ENCODE measurements around the gene CASQ1.
A peak's percentile ranks its signal among the peaks of the same experiment; 100 is the strongest.

The CASQ1 gene

GRCh38 chr1:160194737-160195059 is 4.3 kb downstream of the CASQ1 start:
- H3K9me3 Mint-ChIP-seq, result no peaks in the 10 kb centered on the region
- ATAC-seq (replicated peaks; ENCODE audit: extremely low read depth, poor library complexity, severe bottlenecking), result no peak

GRCh38 chr1:160196143-160196542 is 5.8 kb downstream of the CASQ1 start:
- ATAC-seq (replicated peaks; ENCODE audit: extremely low read depth, poor library complexity, severe bottlenecking) (no peak), DNase-seq (ENCODE audit: low spot score in 2 of 2) (no peak)
- no peaks in the 10 kb centered on the region for H3K27me3 Mint-ChIP-seq
- no peaks in the 10 kb centered on the region for H3K4me1 Mint-ChIP-seq
- H3K4me3 Mint-ChIP-seq, result no peak overlapping the region
- H3K36me3 Mint-ChIP-seq (ENCODE audit: insufficient read depth), result no peaks in the 10 kb centered on the region
- H3K9me3 Mint-ChIP-seq, result no peaks in the 10 kb centered on the region
- no peak overlapping the region for H3K27ac Mint-ChIP-seq (ENCODE audit: low read depth)

More at GRCh38 chr1:160194737-160195059, 4.3 kb downstream of the CASQ1 start:
- Mint-ChIP-seq H3K27ac (ENCODE audit: low read depth) (no peak overlapping the region), H3K4me1 (no peaks in the 10 kb centered on the region), H3K4me3 (no peak overlapping the region), H3K27me3 (no peaks in the 10 kb centered on the region), H3K36me3 (ENCODE audit: insufficient read depth) (no peaks in the 10 kb centered on the region)
- DNase-seq (ENCODE audit: low spot score in 2 of 2), result no peak

GRCh38 chr1:160197231-160197630 is 6.9 kb downstream of the CASQ1 start:
- Mint-ChIP-seq H3K9me3 (no peaks in the 10 kb centered on the region), H3K36me3 (ENCODE audit: insufficient read depth) (peaks cover 3% of the 10 kb centered on the region), H3K4me1 (no peaks in the 10 kb centered on the region), H3K27me3 (no peaks in the 10 kb centered on the region), H3K4me3 (no peak overlapping the region), H3K27ac (ENCODE audit: low read depth) (no peak overlapping the region)
- ATAC-seq (replicated peaks; ENCODE audit: extremely low read depth, poor library complexity, severe bottlenecking) (no peak), DNase-seq (ENCODE audit: low spot score in 2 of 2) (no peak)

- ATAC-seq (replicated peaks; ENCODE audit: extremely low read depth, poor library complexity, severe bottlenecking) (no peak), DNase-seq (ENCODE audit: low spot score in 2 of 2) (no peak)
- no peaks in the 10 kb centered on the region for H3K27me3 Mint-ChIP-seq
- no peaks in the 10 kb centered on the region for H3K4me1 Mint-ChIP-seq
- H3K36me3 Mint-ChIP-seq (ENCODE audit: insufficient read depth), result peaks cover 7% of the 10 kb centered on the region
- no peaks in the 10 kb centered on the region for H3K9me3 Mint-ChIP-seq
- no peak overlapping the region for H3K27ac Mint-ChIP-seq (ENCODE audit: low read depth)
- H3K4me3 Mint-ChIP-seq, result no peak overlapping the region
These were observed 10.4 kb downstream of the CASQ1 start for GRCh38 chr1:160200786-160201185.

GRCh38 chr1:160204526-160205241 is 14.3 kb downstream of the CASQ1 start:
- no peaks in the 10 kb centered on the region for H3K27me3 Mint-ChIP-seq
- H3K36me3 Mint-ChIP-seq (ENCODE audit: insufficient read depth), result peaks cover 8% of the 10 kb centered on the region
- DNase-seq (ENCODE audit: low spot score in 2 of 2), result no peak
- peaks cover 19% of the 10 kb centered on the region for H3K4me1 Mint-ChIP-seq
- H3K9me3 Mint-ChIP-seq, result no peaks in the 10 kb centered on the region
- peak overlapping the region; percentile 34 for H3K27ac Mint-ChIP-seq (ENCODE audit: low read depth)
- ATAC-seq (replicated peaks; ENCODE audit: extremely low read depth, poor library complexity, severe bottlenecking), result no peak
- H3K4me3 Mint-ChIP-seq, result peak overlapping the region; percentile 83

GRCh38 chr1:160205242-160206035 is 15.1 kb downstream of the CASQ1 start, which contains the start of gene PEA15:
PEA15 (plus strand) TSS chr1:160205384; CDS start chr1:160211545, 6,161 bp downstream.
- ATAC-seq (replicated peaks; ENCODE audit: extremely low read depth, poor library complexity, severe bottlenecking), result peak; percentile 81
- peak; percentile 32 to 35 for DNase-seq (ENCODE audit: low spot score in 2 of 2)
- peaks cover 8% of the 10 kb centered on the region for H3K36me3 Mint-ChIP-seq (ENCODE audit: insufficient read depth)
- H3K27ac Mint-ChIP-seq (ENCODE audit: low read depth), result peak within 1 kb of the TSS; percentile 34
- peaks cover 21% of the 10 kb centered on the region for H3K4me1 Mint-ChIP-seq
- peak within 1 kb of the TSS; percentile 83 for H3K4me3 Mint-ChIP-seq
- no peaks in the 10 kb centered on the region for H3K27me3 Mint-ChIP-seq
- no peaks in the 10 kb centered on the region for H3K9me3 Mint-ChIP-seq

- peaks cover 8% of the 10 kb centered on the region for H3K36me3 Mint-ChIP-seq (ENCODE audit: insufficient read depth)
- H3K27me3 Mint-ChIP-seq, result no peaks in the 10 kb centered on the region
- peak overlapping the region; percentile 34 for H3K27ac Mint-ChIP-seq (ENCODE audit: low read depth)
- ATAC-seq (replicated peaks; ENCODE audit: extremely low read depth, poor library complexity, severe bottlenecking) (peak; percentile 82), DNase-seq (ENCODE audit: low spot score in 2 of 2) (peak in 1 of 2 donors; percentile 32)
- H3K4me3 Mint-ChIP-seq, result peak overlapping the region; percentile 83
- peaks cover 24% of the 10 kb centered on the region for H3K4me1 Mint-ChIP-seq
- no peaks in the 10 kb centered on the region for H3K9me3 Mint-ChIP-seq
These were observed 15.6 kb downstream of the CASQ1 start for GRCh38 chr1:160206036-160206389.

- peak overlapping the region; percentile 83 for H3K4me3 Mint-ChIP-seq
- peak overlapping the region; percentile 34 for H3K27ac Mint-ChIP-seq (ENCODE audit: low read depth)
- H3K27me3 Mint-ChIP-seq, result no peaks in the 10 kb centered on the region
- ATAC-seq (replicated peaks; ENCODE audit: extremely low read depth, poor library complexity, severe bottlenecking) (no peak), DNase-seq (ENCODE audit: low spot score in 2 of 2) (no peak)
- H3K4me1 Mint-ChIP-seq, result peaks cover 24% of the 10 kb centered on the region
- H3K36me3 Mint-ChIP-seq (ENCODE audit: insufficient read depth), result peaks cover 8% of the 10 kb centered on the region
- no peaks in the 10 kb centered on the region for H3K9me3 Mint-ChIP-seq
These were observed 16.2 kb downstream of the CASQ1 start for GRCh38 chr1:160206421-160207117.

GRCh38 chr1:160207118-160207650 is 16.8 kb downstream of the CASQ1 start:
- Mint-ChIP-seq H3K36me3 (ENCODE audit: insufficient read depth) (peaks cover 6% of the 10 kb centered on the region), H3K4me3 (peak overlapping the region; percentile 83), H3K9me3 (no peaks in the 10 kb centered on the region), H3K27ac (ENCODE audit: low read depth) (peak overlapping the region; percentile 34), H3K27me3 (no peaks in the 10 kb centered on the region), H3K4me1 (peaks cover 24% of the 10 kb centered on the region)
- DNase-seq (ENCODE audit: low spot score in 2 of 2), result no peak
- ATAC-seq (replicated peaks; ENCODE audit: extremely low read depth, poor library complexity, severe bottlenecking), result no peak

GRCh38 chr1:160207771-160208556 is 17.6 kb downstream of the CASQ1 start:
- ATAC-seq (replicated peaks; ENCODE audit: extremely low read depth, poor library complexity, severe bottlenecking) (no peak), DNase-seq (ENCODE audit: low spot score in 2 of 2) (no peak)
- Mint-ChIP-seq H3K36me3 (ENCODE audit: insufficient read depth) (peaks cover 6% of the 10 kb centered on the region), H3K27ac (ENCODE audit: low read depth) (peak overlapping the region; percentile 34), H3K4me1 (peaks cover 24% of the 10 kb centered on the region), H3K4me3 (no peak overlapping the region), H3K9me3 (no peaks in the 10 kb centered on the region), H3K27me3 (no peaks in the 10 kb centered on the region)

- no peaks in the 10 kb centered on the region for H3K27me3 Mint-ChIP-seq
- H3K4me1 Mint-ChIP-seq, result peaks cover 24% of the 10 kb centered on the region
- H3K9me3 Mint-ChIP-seq, result no peaks in the 10 kb centered on the region
- ATAC-seq (replicated peaks; ENCODE audit: extremely low read depth, poor library complexity, severe bottlenecking) (no peak), DNase-seq (ENCODE audit: low spot score in 2 of 2) (no peak)
- peak overlapping the region; percentile 9 for H3K27ac Mint-ChIP-seq (ENCODE audit: low read depth)
- H3K36me3 Mint-ChIP-seq (ENCODE audit: insufficient read depth), result peaks cover 6% of the 10 kb centered on the region
- no peak overlapping the region for H3K4me3 Mint-ChIP-seq
These were observed 18.4 kb downstream of the CASQ1 start for GRCh38 chr1:160208557-160209320.

All from central memory CD8-positive, alpha-beta T cell (primary cell).